GM21447 (cell line): ENCODE data around the gene SLC39A6.
"Not testable (repeated sequence)": the region's sequence is repeated elsewhere in the genome, so short reads cannot be mapped to it uniquely, and the experiment has no call there.

Experiments
- ATAC-seq: cut with Tn5 transposase; IDR thresholded peaks from one replicate; pipeline ENCODE4 v1.9.1; 2021; ENCODE audit not compliant: unreplicated experiment

The SLC39A6 gene

DNA sequence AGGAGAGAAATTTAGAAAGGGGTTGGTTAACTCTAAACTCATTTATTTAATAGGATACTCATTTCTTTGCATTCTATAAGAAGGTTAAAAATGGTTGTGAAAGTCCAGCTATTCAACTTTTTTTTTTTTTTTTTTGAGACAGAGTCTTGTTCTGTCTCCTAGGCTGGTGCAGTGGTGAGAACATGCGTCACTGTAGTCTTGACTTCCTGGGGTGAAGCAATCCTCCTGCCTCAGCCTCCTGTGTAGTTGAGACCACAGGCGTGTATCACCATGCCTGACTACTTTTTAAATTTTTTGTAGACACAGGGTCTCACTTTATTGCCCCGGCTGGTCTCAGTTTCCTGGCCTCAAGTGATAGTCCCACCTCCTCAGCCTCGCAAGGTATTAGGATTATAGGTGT lies 12.4 kb upstream of the SLC39A6 start:
- ATAC-seq, result no peak

DNA sequence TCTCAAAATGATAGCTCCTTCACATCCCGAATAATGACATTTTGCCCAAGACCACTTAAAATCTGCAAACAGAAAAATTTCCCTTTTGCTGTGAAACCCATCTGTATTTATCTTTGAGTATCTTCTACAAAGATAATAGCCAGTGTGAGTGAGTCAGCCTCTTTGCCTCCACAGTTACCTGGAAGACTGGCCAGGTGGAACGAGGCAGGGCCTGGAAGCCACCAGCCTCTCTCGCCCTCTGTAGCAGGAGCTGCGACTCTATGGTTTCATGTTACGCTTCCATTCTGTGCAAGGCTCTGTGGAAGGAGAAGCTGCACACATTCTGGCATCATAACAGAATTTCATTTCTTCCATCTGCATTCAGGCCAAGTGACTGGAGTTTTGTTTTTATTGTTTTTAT lies 10.1 kb upstream of the SLC39A6 start:
- no peak for ATAC-seq

DNA sequence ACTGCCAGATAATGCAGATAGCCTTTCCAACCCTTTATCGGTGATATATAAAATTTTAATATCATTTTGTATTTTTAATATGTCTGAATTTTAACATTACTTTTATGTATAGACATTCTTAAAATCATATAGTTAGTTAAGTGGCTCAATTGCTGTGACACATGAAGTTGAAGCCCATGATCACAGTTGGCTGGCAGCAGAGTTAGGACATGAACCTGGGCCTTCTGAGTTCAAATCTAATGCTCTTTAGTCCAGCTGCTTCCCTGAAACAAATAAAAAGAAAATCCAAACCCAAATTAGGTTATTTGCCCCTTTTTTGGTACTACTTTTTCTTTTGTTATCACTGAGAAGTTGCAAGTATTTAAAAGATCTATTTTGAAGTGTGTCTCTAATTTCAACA lies 6.1 kb upstream of the SLC39A6 start:
- ATAC-seq, result no peak

DNA sequence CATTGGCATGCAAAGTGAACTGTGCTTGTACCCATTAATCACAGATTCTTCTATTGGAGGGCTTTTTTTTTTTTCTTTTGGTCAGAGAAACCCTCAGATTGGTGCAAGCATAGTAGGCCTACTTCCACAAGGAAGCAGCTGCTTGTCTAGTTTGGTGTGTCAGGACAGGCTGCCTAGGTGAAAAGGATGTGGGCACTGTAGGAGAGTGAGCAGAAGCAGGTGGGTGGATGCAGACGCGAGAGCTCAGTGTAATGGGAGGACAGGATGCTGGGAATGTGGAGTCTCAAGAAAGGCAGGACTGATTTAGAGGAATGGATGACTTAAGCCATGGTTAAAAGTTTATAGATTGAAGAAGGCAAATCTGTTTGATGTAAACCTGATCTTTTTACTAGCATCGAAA lies 3.6 kb upstream of the SLC39A6 start:
- no peak for ATAC-seq

DNA sequence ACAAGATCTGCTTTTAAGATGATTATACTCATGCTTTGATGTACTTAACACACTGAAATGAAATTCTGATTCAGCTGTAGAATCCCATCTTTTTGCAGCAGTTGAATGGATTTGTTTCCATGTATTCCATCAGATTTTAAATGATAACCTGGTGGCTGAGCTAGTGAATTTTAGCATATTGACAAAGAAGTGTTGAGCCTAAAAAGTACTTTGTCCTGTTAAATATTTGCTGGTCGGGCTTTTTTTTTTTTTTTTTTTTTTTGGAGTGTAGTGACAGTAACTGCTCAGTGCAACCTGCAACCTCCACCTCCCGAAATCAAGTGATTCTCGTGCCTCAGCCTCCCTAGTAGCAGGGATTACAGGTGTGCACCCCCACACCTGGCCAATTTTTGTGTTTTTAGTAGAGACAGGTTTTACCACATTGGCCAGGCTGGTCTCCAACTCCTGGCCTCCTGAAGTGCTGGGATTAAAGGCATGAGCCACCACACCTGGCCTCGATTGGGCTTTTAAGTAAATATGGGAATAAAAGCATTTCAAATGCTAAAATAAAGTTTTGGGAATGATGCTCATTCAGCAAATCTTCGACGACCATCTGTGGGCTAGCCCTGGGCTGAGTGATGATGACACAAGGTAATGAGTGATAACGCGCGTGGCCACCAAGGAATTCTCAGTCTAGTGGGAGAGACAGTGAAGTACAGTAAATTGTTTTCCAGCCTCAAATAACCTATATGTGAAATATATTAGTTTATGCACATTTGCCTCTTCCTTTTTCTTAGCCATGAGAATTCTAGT lies 2.7 kb upstream of the SLC39A6 start:
- no peak for ATAC-seq

DNA sequence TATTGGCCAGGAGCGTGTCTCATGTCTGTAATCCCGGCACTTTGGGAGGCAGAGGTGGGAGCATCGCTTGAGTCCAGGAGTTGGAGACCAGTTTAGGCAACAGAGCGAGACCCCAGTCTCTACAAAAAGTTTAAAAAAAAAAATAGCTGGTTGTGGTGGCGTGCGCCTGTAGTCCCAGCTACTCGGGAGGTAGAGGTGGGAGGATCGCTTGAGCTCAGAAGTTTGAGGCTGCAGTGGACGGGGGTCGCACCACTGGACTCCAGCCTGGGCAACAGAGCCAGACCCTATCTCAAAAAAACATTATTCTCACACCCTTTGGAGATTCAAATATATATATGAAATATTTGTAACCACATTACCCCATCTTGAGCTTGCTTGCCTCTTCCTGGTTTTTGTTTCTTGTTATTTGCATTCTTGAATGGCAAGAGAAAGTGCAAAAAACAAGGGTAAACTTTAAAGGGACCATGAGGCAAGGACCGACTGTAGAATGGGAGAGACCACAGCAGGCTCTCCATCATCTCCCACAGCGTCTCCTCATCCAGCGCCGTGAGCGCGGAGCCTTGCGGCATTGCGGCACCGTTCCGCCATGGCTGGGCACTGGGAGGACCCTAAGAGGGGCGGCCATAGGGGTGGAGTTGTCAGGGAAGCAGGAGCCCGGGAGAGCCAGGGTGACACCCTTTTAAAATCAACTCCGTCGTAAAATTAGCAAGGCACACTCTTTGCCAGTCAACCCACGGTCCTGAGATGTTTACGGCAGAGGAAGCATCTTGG lies 1.9 kb upstream of the SLC39A6 start:
- no peak for ATAC-seq

DNA sequence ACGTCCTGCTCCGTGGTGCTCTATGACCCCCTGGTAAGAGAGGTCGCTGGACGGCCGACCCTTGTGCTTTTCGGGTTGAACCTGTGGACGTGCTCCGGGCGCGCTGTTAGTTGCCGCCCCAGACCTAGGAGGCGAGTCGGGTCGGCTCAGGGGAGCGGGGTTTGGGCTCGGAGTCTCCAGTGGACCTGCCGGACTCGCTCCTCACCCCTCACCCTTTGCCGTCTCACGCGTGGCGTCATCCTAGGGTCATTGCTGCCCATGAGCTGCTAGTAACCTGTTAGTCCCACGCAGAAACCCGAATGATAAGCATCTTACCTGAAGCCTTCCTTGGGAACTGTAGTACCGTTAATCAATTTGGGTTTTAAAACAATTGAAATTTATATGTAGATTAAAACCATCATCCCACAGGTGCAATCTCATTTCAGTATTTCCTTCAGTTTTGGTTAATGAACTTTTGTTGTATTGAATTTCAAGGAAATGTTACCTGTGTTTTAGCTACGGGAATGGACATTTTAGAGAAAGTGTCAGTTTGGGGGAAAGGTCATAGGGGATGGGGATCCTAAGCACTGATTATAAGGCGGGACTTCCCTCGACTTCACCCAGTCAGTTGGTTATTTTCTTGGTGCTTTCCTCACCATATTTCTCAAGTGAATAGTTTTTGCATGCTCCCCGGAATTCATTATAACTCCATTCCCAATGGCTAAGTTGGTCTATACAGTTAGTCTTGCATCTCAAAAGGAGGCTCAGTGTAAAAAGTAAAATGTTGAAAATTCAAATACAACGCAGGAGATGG lies 1.1 kb upstream of the SLC39A6 start:
- ATAC-seq, result peak; percentile 14

DNA sequence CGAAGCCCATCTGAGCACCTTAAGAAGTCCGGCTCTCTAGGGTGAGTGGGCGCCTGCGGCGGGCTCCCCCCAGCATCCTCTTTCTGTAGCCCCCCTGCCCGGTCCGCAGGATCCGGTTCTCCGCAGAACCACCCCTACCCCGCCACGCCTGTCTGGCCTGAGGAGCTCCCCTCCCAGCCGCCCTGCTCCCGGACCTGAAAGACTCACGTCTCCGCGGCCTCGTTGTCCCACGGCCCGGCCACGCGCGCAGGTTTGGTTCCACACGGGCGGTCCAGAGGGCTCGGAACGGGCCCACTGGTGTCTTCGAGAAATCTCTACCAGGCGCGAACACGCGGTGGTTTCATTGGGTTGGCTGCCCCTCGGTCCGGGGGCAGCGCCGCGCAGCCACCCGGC lies 237 bp downstream of the SLC39A6 start:
- peak; percentile 18 for ATAC-seq

DNA sequence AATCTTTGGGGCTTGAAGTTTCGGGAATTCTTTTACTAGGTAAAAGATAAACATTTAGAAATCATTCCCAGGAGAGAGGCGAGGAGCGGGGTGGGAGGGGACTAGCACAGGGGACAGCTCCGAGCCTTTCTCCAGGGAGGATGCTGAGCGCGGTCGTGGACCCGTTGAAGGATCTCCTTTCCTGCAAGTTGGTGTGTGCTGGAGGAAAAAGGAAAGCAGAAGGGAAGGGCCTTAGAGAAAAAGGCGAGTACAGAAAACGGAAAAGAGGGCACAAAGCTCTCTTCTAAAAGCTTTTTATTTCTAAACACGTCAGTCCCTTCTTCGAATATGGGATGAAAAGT lies 640 bp downstream of the SLC39A6 start:
- ATAC-seq, result no peak

DNA sequence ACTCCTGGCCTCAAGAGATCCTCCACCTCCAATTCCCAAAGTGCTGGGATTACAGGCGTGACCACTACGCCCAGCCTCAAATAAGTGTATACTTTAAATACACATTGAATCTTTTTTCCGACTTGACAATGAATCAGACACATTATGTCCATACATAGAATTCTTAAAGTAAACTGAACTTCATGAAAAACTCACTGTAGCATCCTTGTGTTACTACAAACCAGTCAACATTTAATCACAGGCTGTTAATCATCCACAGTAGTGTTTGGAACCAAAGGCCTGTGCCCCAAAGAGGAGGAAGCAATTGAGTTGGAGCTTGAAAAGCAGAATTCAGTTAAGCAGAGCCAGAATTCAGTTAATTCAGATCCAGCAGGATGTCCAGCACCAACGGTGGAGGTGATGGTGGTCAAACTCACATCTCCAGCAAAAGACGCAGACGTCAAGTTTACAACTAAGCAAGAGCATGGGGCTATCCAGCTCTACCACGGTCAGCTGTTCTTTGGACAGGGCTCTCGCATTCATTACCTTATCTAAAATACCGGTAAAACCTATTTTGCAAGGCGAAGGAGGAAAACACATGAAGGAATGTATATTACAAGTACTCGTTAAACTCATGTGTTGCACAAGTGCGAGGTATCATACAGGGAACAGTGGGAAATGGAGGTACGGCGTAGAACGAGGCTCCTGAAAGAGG lies 1.2 kb downstream of the SLC39A6 start:
- no peak for ATAC-seq

DNA sequence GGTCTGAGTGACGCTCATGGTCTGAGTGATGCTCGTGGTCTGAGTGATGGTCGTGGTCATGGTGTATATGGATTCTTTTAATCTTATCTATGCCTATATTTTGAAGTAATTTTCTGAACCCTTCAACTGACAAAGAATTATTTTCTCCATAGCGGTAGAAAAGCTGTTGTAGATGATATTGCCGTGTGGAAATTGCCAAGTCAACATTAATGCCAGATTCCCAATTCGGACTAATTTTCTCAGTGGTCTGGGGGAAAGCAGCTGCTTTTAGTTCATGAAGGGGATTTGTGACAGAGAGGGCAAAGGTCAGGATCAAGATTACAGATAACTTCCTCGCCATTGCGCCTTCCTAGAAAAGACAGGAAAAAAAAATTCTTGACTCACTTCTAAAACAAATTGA lies 2.5 kb downstream of the SLC39A6 start:
- ATAC-seq, result no peak

DNA sequence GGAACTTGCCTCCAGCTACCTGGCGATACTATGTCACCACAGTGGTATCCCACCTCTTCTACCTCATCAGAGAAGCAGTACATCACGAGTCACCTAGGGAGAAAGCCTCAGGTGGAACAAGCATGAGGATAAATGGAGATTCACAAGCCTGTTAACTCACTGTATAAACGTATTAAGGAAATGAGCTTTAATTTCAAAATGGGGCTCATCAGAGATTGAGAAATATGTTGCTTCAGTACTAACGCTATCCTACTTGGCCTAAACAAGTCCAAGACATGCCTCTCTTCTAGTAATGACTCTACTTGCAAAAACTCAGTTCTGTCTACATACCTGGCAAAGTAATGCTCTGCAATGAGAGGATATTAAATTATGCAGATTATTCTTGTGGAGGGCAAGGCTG lies 4.3 kb downstream of the SLC39A6 start:
- no peak for ATAC-seq

DNA sequence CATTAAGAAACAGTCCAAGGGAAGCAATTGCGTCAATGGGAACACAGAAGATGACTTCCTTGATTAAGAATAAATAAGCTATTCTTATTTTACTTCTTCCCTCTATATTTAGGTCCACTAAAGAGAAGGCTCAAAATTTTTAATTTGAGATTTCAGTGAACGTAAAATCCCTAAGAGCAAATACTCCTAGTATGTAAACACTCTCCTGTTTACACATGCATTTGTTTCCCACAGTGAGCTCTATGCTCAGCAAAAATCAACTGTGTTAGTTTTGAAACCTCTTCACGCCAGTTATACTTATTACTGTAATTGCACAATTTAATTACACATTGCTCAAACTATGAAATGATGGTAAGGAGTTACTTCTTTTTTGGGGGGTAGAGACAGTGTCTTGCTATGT lies 8.8 kb downstream of the SLC39A6 start:
- ATAC-seq, result no peak

DNA sequence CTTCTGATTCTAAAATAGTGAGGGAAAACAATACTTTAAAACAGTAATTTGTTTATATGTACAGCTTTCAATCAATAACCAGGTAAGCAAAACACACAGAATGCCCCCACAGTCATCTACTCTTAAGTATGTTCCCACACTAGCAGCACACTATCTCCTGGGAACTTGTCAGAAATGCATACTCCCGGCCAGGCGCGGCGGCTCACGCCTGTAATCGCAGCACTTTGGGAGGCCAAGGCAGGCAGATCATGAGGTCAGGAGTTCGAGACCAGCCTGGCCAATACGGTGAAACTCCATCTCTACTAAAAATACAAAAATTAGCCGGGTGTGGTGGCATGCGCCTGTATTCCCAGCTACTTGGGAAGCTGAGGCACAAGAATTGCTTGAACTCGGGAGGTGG lies 12.4 kb downstream of the SLC39A6 start:
- ATAC-seq, result not testable (repeated sequence)

DNA sequence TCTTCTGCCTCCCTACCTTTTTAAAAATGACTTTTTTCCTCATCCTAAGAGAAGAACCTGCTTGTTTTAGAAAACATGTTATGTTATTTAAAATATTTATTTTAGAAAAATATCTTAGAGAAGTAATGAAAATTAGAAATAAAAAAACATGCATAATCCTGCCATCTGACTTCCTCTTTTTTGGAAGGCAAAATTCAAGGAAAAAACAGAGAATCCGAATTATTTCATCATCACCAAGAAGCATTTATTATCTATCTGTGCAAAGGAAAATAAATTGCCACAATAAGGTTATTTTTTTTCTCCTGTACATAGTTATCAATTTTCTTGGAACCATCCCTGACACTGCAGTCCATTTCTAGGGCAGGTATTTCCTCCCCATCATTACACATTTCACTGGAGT lies 14.4 kb downstream of the SLC39A6 start:
- ATAC-seq, result no peak

DNA sequence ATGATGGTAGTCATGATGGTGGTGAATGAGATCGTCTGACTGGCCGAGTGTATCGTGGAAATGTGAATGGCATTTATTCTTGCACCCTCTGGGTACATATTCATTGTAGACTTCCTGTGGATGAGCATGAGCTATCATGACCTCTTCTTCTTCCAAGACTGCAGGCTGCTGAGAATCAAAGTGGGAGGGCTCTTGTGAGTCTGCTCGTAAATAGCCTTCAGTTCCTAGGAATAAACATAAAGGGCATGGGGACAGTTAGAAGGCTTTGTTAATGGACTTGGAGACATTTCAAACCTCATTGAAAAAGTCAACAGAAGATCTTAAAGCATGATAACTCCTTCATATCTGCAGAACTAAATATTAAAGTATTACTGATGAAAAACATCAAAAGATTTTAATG lies 14.9 kb downstream of the SLC39A6 start:
- ATAC-seq, result no peak

DNA sequence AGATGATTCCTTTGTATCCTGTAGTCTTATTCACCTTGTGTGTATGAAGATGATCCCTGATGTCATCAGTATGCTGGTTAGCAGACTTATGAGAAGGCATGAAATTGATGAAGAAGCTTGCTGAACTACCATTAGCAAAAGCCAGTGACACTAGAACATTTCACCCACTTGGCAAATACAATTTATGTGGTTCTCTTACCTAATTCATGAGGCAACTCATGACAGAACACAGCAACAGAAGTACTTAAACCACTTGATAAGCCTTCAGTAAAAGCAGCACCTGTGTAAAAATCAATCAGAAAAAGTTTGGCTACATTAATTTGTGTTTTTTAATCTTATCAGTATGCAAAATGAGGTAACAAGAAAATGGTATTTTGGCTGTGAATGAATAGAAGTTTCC lies 16.8 kb downstream of the SLC39A6 start:
- no peak for ATAC-seq

DNA sequence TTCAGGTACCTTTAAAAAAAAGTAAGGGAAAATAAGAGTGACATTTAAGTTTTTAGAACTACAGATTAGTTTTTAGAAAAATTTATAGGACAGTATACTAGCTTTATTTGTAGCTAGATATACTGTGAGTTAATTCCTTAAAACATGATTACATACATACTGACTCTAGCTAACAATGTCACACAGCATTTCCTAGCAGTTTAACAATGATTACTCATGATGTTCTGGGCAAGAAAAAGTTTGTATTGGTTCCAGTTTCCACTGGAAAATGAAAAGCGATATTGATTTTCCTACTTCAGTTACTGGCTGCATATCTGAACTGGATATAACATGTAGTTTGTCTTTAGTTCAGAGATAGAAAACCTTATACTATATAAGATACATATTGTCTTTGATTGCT lies 19.4 kb downstream of the SLC39A6 start:
- no peak for ATAC-seq

DNA sequence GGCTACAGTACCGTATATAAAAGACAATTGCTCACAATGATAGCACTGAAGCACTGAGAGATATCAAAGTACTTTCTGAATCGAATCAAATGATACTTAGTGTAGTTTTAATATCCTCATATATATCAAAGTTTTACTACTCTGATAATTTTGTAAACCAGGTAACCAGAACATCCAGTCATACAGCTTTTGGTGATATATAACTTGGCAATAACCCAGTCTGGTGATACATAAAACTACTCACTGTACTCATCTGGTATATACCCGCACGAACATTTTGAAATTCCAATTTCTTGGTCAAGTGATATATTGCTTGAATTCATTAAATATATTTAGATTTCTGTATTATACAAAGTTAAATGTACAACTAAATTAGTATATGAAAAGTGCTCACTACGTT lies 20.5 kb downstream of the SLC39A6 start:
- no peak for ATAC-seq

DNA sequence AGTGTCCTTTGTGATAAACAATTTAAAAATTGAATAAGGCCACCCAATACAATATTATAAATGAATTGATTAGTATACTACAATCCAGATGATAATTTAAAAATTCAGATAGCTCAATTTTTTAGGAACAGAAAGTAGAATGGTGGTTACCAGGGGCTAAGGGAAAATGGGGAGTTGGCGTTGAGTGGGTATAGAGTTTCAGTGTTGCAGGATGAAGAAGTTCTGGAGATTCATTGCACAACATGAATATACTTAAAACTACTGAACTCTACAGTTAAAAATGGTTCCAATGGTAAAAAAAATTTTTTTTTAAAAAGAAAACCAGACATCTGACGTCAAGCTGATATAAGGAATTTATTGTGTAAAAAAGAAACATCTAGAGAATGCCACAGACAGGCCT lies 20.9 kb downstream of the SLC39A6 start:
- ATAC-seq, result no peak

DNA sequence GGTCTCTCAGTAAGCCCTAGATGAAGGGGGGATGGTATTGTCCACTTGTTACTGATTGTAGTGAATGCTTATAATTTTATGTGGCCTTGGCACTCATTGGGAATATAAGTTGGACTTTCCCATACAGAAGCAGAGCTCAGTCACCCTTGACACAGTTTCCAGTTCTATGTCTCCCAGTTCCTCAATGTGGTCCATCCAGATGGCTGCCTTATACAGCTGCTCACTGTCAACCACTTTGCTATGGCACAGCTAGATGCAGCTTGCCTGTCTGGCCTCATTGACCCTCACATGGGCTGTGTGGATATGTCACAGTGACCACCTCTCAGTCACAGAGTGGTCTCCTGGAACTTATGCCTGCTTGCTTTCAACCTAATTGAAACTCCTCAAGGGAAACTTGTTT lies 21.7 kb downstream of the SLC39A6 start:
- no peak for ATAC-seq
